ENCODE measurements around the gene DMXL1. TPM values are rescaled to one million over a fixed set of nuclear protein-coding genes. Genes with fewer than 3 reads are reported as not detected.
"Not testable (repeated sequence)": the region's sequence is repeated elsewhere in the genome, so short reads cannot be mapped to it uniquely, and the experiment has no call there.

The DMXL1 gene
- total and polyA plus RNA-seq, 2 experiments from 2014 or later = 28.4 to 41.7 TPM

DNA sequence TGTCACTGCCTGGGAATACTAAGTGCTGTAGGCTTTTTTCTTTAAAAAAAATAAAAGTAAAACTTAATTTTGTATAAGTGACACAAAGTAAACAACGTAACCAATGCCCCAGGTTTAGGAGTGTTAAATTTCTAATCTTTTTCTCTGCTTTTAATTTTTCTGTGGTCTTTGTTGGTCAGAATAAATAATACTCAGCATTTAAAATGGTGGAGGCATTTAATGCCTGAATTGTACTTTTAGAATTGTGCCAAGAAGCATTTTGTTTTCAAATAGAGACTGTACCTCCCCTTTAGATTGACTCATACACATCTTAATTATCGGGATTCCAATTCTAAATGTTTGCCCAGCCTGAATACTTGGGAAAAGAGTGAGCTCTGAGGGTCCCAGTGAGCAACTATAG, 1.6 kb downstream of the DMXL1 start:
- Histone ChIP-seq H3K79me2 (replicated peaks; ENCODE audit: insufficient read depth) (peaks cover 68% of the 10 kb centered on the region), H3K36me3 (ENCODE audit: insufficient read depth) (no peaks in the 10 kb centered on the region), H4K20me1 (replicated peaks; ENCODE audit: insufficient read depth) (no peaks in the 10 kb centered on the region), H3K27me3 (ENCODE audit: insufficient read depth) (no peaks in the 10 kb centered on the region), H3K9me2 (ENCODE audit: insufficient read depth) (no peaks in the 10 kb centered on the region), H3K4me1 (ENCODE audit: insufficient read depth) (peaks cover 35% of the 10 kb centered on the region), H3K27ac (ENCODE audit: low read depth) (no peak overlapping the region), H3F3A (replicated peaks; ENCODE audit: low read depth) (0 out of 2 replicates have a peak, but pooled peaks cover 5% of the 10 kb centered on the region), H3K4me2 (peak overlapping the region; percentile 92), H2AFZ (no peak overlapping the region), H3K4me3 (peak overlapping the region; percentile 80)
- no peak for DNase-seq (ENCODE audit: low spot score)
- Mint-ChIP-seq H3K4me1 (peaks cover 32% of the 10 kb centered on the region), H3K27me3 (ENCODE audit: insufficient read depth, low read depth, poor library complexity) (peaks cover 6% of the 10 kb centered on the region), H3K9me3 (no peaks in the 10 kb centered on the region; the same call in 2 of the 3 replicates), H3K4me3 (peak overlapping the region; percentile 85), H3K36me3 (ENCODE audit: low read depth) (no peaks in the 10 kb centered on the region), H3K27ac (peak overlapping the region; percentile 83)
- TF ChIP-seq, protein P1, sequence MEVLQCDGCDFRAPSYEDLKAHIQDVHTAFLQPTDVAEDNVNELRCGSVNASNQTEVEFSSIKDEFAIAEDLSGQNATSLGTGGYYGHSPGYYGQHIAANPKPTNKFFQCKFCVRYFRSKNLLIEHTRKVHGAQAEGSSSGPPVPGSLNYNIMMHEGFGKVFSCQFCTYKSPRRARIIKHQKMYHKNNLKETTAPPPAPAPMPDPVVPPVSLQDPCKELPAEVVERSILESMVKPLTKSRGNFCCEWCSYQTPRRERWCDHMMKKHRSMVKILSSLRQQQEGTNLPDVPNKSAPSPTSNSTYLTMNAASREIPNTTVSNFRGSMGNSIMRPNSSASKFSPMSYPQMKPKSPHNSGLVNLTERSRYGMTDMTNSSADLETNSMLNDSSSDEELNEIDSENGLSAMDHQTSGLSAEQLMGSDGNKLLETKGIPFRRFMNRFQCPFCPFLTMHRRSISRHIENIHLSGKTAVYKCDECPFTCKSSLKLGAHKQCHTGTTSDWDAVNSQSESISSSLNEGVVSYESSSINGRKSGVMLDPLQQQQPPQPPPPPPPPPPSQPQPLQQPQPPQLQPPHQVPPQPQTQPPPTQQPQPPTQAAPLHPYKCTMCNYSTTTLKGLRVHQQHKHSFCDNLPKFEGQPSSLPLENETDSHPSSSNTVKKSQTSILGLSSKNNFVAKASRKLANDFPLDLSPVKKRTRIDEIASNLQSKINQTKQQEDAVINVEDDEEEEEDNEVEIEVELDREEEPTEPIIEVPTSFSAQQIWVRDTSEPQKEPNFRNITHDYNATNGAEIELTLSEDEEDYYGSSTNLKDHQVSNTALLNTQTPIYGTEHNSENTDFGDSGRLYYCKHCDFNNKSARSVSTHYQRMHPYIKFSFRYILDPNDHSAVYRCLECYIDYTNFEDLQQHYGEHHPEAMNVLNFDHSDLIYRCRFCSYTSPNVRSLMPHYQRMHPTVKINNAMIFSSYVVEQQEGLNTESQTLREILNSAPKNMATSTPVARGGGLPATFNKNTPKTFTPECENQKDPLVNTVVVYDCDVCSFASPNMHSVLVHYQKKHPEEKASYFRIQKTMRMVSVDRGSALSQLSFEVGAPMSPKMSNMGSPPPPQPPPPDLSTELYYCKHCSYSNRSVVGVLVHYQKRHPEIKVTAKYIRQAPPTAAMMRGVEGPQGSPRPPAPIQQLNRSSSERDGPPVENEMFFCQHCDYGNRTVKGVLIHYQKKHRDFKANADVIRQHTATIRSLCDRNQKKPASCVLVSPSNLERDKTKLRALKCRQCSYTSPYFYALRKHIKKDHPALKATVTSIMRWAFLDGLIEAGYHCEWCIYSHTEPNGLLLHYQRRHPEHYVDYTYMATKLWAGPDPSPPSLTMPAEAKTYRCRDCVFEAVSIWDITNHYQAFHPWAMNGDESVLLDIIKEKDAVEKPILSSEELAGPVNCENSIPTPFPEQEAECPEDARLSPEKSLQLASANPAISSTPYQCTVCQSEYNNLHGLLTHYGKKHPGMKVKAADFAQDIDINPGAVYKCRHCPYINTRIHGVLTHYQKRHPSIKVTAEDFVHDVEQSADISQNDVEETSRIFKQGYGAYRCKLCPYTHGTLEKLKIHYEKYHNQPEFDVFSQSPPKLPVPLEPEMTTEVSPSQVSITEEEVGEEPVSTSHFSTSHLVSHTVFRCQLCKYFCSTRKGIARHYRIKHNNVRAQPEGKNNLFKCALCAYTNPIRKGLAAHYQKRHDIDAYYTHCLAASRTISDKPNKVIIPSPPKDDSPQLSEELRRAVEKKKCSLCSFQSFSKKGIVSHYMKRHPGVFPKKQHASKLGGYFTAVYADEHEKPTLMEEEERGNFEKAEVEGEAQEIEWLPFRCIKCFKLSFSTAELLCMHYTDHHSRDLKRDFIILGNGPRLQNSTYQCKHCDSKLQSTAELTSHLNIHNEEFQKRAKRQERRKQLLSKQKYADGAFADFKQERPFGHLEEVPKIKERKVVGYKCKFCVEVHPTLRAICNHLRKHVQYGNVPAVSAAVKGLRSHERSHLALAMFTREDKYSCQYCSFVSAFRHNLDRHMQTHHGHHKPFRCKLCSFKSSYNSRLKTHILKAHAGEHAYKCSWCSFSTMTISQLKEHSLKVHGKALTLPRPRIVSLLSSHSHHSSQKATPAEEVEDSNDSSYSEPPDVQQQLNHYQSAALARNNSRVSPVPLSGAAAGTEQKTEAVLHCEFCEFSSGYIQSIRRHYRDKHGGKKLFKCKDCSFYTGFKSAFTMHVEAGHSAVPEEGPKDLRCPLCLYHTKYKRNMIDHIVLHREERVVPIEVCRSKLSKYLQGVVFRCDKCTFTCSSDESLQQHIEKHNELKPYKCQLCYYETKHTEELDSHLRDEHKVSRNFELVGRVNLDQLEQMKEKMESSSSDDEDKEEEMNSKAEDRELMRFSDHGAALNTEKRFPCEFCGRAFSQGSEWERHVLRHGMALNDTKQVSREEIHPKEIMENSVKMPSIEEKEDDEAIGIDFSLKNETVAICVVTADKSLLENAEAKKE (CRISPR knock-in tag; IDR thresholded peaks at IDR 0.05) = no peak
- no peak for TF ChIP-seq EZH2phosphoT487 (IDR thresholded peaks at IDR 0.05; ENCODE audit: unreplicated experiment)
- no peak for TF ChIP-seq ZNF331 (CRISPR knock-in tag; IDR thresholded peaks at IDR 0.05; ENCODE audit: low read depth)
- no peak for TF ChIP-seq POLR2AphosphoS5 (IDR thresholded peaks at IDR 0.05; ENCODE audit: low read depth)
- no peak for TF ChIP-seq CREB1 (CRISPR knock-in tag; IDR thresholded peaks at IDR 0.05; ENCODE audit: low read depth)
- ATAC-seq = no peak

DNA sequence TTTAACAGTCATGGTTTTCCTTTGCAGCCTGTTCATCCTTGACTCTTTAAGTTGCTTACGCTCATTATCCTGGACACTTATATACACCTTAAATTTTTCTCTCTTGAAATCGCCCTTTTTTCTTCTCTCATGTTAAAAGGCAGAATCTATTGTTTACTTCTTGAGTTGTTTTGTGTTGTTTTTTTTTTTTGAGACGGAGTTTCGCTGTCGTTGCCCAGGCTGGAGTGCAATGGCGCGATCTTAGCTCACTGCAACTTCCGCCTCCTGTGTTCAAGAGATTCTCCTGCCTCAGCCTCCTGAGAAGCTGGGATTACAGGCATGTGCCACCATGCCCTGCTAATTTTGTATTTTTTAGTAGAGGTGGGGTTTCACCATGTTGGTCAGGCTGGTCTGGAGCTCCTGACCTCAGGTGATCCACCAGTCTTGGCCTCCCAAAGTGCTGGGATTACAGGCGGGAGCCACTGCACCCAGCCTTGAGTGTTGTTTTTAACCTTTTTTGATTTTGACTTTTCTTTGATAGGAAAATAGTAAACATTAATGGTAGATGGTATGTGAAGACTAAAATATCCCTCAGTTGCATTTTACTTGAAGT, 3.0 kb downstream of the DMXL1 start:
- H3K36me3 Mint-ChIP-seq (ENCODE audit: low read depth); ATAC-seq; H4K20me1 ChIP-seq (replicated peaks; ENCODE audit: insufficient read depth); H3K36me3 ChIP-seq (ENCODE audit: insufficient read depth); H3K27me3 Mint-ChIP-seq (ENCODE audit: insufficient read depth, low read depth, poor library complexity); H3K9me3 Mint-ChIP-seq; DNase-seq (ENCODE audit: low spot score); H2AFZ ChIP-seq; H3K9me2 ChIP-seq (ENCODE audit: insufficient read depth); H3F3A ChIP-seq (replicated peaks; ENCODE audit: low read depth); H3K27me3 ChIP-seq (ENCODE audit: insufficient read depth): not testable (repeated sequence)
- peak overlapping the region; percentile 33 for H3K27ac ChIP-seq (ENCODE audit: low read depth)
- peak overlapping the region; percentile 17; the same call in 1 of the 2 replicates for H3K4me3 ChIP-seq
- peaks cover 81% of the 10 kb centered on the region for H3K79me2 ChIP-seq (replicated peaks; ENCODE audit: insufficient read depth)
- H3K4me1 ChIP-seq (ENCODE audit: insufficient read depth) = peaks cover 46% of the 10 kb centered on the region
- peak overlapping the region; percentile 60 for H3K27ac Mint-ChIP-seq
- H3K4me1 Mint-ChIP-seq = peaks cover 41% of the 10 kb centered on the region
- H3K4me2 ChIP-seq = peak overlapping the region; percentile 92
- H3K4me3 Mint-ChIP-seq = peak overlapping the region; percentile 43
